Muscle of back (tissue), 13 donors: ENCODE results near the gene PLVAP. TPM values are rescaled to one million over a fixed set of nuclear protein-coding genes. Genes with fewer than 3 reads are reported as not detected.

ENCODE experiments used
- DNase-seq, 3 donors: peaks; one replicate each; pipeline versions ENCODE4 v3.0.0 to v3.0.0-alpha.2; 2013
- long read RNA-seq, 9 donors: transcript quantifications; one replicate each; lab custom pipeline, GENCODE V29; 2026
- polyA plus RNA-seq, 10 donors: library from polyadenylated mRNA; unstranded; fragments of 120-200 nt; gene quantifications; one replicate each; pipeline ENCODE4 v1.2.1, GENCODE V29; 2013; ENCODE audit not compliant: insufficient read length in 10 of 10

The PLVAP gene
- 10 to 100 TPM; 34.3 to 73.4 (median 47.2) TPM for polyA plus RNA-seq
- long read RNA-seq, donor 1, transcript PLVAP-201 (6 exons, 2,305 nt): major isoform, 17 of 22 reads
- long read RNA-seq, donor 1, partial matches to known transcripts: 5 of 22 reads
- long read RNA-seq, donor 1, other reads (novel, unspliced or antisense): 0 of 22 reads
- long read RNA-seq, donor 2, transcript PLVAP-201 (6 exons, 2,305 nt): major isoform, 9 of 14 reads
- long read RNA-seq, donor 2, partial matches to known transcripts: 5 of 14 reads
- long read RNA-seq, donor 2, other reads (novel, unspliced or antisense): 0 of 14 reads
- long read RNA-seq, donor 3: 0 reads
- long read RNA-seq, donor 4, transcript PLVAP-201 (6 exons, 2,305 nt): major isoform, 6 of 6 reads
- long read RNA-seq, donor 4, partial matches to known transcripts: 0 of 6 reads
- long read RNA-seq, donor 4, other reads (novel, unspliced or antisense): 0 of 6 reads
- long read RNA-seq, donor 5, transcript PLVAP-201 (6 exons, 2,305 nt): major isoform, 10 of 37 reads
- long read RNA-seq, donor 5, partial matches to known transcripts: 27 of 37 reads
- long read RNA-seq, donor 5, other reads (novel, unspliced or antisense): 0 of 37 reads
- long read RNA-seq, donor 6, transcript PLVAP-201 (6 exons, 2,305 nt): major isoform, 11 of 16 reads
- long read RNA-seq, donor 6, partial matches to known transcripts: 5 of 16 reads
- long read RNA-seq, donor 6, other reads (novel, unspliced or antisense): 0 of 16 reads
- long read RNA-seq, donor 7, transcript PLVAP-201 (6 exons, 2,305 nt): major isoform, 16 of 16 reads
- long read RNA-seq, donor 7, partial matches to known transcripts: 0 of 16 reads
- long read RNA-seq, donor 7, other reads (novel, unspliced or antisense): 0 of 16 reads
- long read RNA-seq, donor 8, transcript PLVAP-201 (6 exons, 2,305 nt): major isoform, 5 of 17 reads
- long read RNA-seq, donor 8, partial matches to known transcripts: 12 of 17 reads
- long read RNA-seq, donor 8, other reads (novel, unspliced or antisense): 0 of 17 reads
- long read RNA-seq, donor 9, transcript PLVAP-201 (6 exons, 2,305 nt): major isoform, 5 of 5 reads
- long read RNA-seq, donor 9, partial matches to known transcripts: 0 of 5 reads
- long read RNA-seq, donor 9, other reads (novel, unspliced or antisense): 0 of 5 reads

- no peak for DNase-seq
Observed at GRCh38 chr19:17376935-17377600, at the start of gene PLVAP. Gene PLVAP, minus strand, starts transcription at chr19:17377342. Its CDS starts 54 bp downstream, at chr19:17377288.

- DNase-seq: peak in 2 of 3 donors; percentile 42 to 67
Observed at GRCh38 chr19:17424743-17425365, 47.7 kb upstream of the PLVAP start.

GRCh38 chr19:17423429-17424208 lies 46.5 kb upstream of the PLVAP start:
- DNase-seq: no peak

- no peak for DNase-seq
Observed at GRCh38 chr19:17421942-17422341, 44.8 kb upstream of the PLVAP start.

- peak in 1 of 3 donors; percentile 65 for DNase-seq
Observed at GRCh38 chr19:17420475-17420924, 43.4 kb upstream of the PLVAP start.

- peak; percentile 99 to 100 (median 100) for DNase-seq
Observed at GRCh38 chr19:17419621-17420474, 42.7 kb upstream of the PLVAP start, which contains the start of gene MVB12A. Gene MVB12A, plus strand, starts transcription at chr19:17420047. Its CDS starts 89 bp downstream, at chr19:17420136.

- peak in 1 of 3 donors; percentile 45 for DNase-seq
Observed at GRCh38 chr19:17419154-17419620, 42.0 kb upstream of the PLVAP start.

GRCh38 chr19:17418710-17419109 lies 41.6 kb upstream of the PLVAP start:
- no peak for DNase-seq

- no peak for DNase-seq
Observed at GRCh38 chr19:17415121-17415520, 38.0 kb upstream of the PLVAP start.

GRCh38 chr19:17414097-17414496 lies 37.0 kb upstream of the PLVAP start:
- no peak for DNase-seq

GRCh38 chr19:17411801-17412200 lies 34.7 kb upstream of the PLVAP start:
- DNase-seq: no peak

GRCh38 chr19:17409990-17410389 lies 32.8 kb upstream of the PLVAP start:
- DNase-seq: no peak

GRCh38 chr19:17406887-17407196 lies 29.7 kb upstream of the PLVAP start:
- no peak for DNase-seq

GRCh38 chr19:17406046-17406886 lies 29.1 kb upstream of the PLVAP start:
- DNase-seq: no peak

GRCh38 chr19:17405250-17406045 lies 28.3 kb upstream of the PLVAP start, which contains the start of gene BST2:
Gene BST2, minus strand, starts transcription at chr19:17405630. Its CDS starts 55 bp downstream, at chr19:17405575.
- DNase-seq: no peak

GRCh38 chr19:17404621-17405249 lies 27.6 kb upstream of the PLVAP start:
- no peak for DNase-seq
